Choroid plexus epithelial cell (primary cell): Measurements from ENCODE around the gene TMC7.

Source experiments
- DNase-seq: peaks from one replicate; pipeline ENCODE4 v3.0.0-alpha.2; 2010; ENCODE audit warnings: low read depth
- H3K4me3 ChIP-seq: 2 replicates; pipeline ENCODE4 v1.5.1; 2011; ENCODE audit warnings: low read depth, mild to moderate bottlenecking, control low read depth, low read length, moderate library complexity
- CTCF ChIP-seq: conservative IDR thresholded peaks from 2 replicates; pipeline ENCODE4 v1.5.1; 2011; ENCODE audit warnings: low read depth, mild to moderate bottlenecking, control low read depth, inconsistent platforms, low read length, moderate library complexity

The TMC7 gene

GRCh38 chr16:19040400-19040799 lies 56.7 kb downstream of the TMC7 start:
- TF ChIP-seq CTCF = no peak
- no peak for DNase-seq

GRCh38 chr16:19044769-19045168 lies 61.0 kb downstream of the TMC7 start:
- H3K4me3 ChIP-seq = no peak overlapping the region
- no peak for DNase-seq
- TF ChIP-seq CTCF = no peak

More at GRCh38 chr16:19040400-19040799, 56.7 kb downstream of the TMC7 start:
- H3K4me3 ChIP-seq = no peak overlapping the region

GRCh38 chr16:19046062-19046461 lies 62.3 kb downstream of the TMC7 start:
- TF ChIP-seq CTCF = no peak
- DNase-seq = no peak
- H3K4me3 ChIP-seq = no peak overlapping the region

- no peak overlapping the region for H3K4me3 ChIP-seq
- no peak for TF ChIP-seq CTCF
- no peak for DNase-seq
These were observed 79.0 kb downstream of the TMC7 start for GRCh38 chr16:19062706-19063105.

GRCh38 chr16:19066988-19067348 lies 83.2 kb downstream of the TMC7 start:
- H3K4me3 ChIP-seq = peak overlapping the region; percentile 29
- no peak for TF ChIP-seq CTCF

GRCh38 chr16:19067349-19068236 lies 83.9 kb downstream of the TMC7 start, which contains the start of gene COQ7:
Gene COQ7 (plus strand): TSS chr16:19067614. CDS start chr16:19067665, 51 bp downstream.
- no peak for TF ChIP-seq CTCF
- H3K4me3 ChIP-seq = peak within 1 kb of the TSS; percentile 72
- peak; percentile 100 for DNase-seq

More at GRCh38 chr16:19066988-19067348, 83.2 kb downstream of the TMC7 start:
- no peak for DNase-seq

- peak overlapping the region; percentile 72 for H3K4me3 ChIP-seq
- no peak for DNase-seq
- no peak for TF ChIP-seq CTCF
These were observed 84.6 kb downstream of the TMC7 start for GRCh38 chr16:19068237-19068815.
